ENCODE results near the gene INHBE.
"Not testable (repeated sequence)": the region's sequence is repeated elsewhere in the genome, so short reads cannot be mapped to it uniquely, and the experiment has no call there.

Gene INHBE

GRCh38 chr12:57476993-57477709 is 22.0 kb downstream of the INHBE start:
- DNase-seq: no peak

DNA sequence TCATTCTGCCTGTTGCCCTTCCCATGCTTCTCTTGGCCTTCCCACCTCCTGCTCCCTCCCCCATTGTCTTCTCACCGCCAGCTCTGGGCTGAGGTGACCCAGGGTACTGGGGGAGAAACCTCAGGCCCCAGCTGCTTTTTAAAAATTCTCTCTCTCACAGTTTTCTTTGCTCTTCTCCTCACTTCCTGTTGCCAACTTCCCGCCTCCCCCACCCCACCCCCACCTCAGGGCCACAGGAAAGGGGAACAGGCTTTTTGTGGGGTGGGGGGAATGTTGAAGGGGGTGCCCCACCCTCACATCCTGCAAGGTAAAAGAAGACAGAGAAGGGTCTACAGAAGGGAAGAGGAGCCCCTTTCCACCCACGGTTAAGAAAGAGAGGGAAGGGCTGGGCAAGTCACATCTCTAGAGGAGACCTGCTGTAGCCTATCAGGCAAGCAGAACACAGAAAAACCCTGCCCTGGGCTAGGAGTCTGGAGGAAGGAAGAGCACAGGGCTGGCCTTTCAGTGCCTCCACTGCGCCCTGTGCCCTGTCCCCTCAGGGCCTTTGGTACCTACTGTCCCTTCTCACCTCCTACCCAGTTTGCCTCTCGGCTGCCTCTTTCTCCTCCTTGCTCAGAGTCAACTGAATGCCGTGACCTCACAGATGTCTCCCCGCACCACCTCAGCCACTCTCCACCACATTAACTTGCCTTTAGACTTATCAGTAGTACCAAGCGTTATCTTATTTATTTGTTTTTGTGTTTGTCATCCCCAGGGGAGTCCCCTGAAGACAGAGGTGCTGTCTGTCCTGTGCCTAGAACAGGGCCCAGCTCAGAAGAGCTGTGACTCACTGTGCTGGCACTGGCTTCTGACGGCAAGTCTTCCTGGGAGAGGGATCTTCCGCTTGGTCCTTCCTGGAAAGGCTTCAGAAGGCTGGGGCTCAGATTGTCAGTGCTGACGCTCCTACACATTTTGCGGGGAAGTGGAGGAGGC is 22.9 kb downstream of the INHBE start:
- DNase-seq: peak; percentile 84

DNA sequence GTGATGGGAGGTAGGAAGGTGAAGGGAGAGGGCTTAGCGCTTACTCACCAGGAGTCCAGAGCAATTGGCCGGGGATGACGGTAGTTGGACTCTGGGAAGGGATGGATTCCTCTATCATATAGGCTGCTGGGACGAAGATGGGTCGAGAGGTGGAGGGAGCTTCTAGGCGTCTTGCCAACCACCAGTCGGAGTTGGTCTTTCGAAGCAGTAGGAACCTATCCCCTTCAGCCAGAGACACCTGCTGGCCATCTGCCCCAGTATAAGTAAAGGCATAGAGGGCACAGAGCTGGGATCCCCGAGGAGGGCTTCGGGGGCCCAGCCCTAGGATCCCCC is 23.9 kb downstream of the INHBE start:
- no peak for DNase-seq

DNA sequence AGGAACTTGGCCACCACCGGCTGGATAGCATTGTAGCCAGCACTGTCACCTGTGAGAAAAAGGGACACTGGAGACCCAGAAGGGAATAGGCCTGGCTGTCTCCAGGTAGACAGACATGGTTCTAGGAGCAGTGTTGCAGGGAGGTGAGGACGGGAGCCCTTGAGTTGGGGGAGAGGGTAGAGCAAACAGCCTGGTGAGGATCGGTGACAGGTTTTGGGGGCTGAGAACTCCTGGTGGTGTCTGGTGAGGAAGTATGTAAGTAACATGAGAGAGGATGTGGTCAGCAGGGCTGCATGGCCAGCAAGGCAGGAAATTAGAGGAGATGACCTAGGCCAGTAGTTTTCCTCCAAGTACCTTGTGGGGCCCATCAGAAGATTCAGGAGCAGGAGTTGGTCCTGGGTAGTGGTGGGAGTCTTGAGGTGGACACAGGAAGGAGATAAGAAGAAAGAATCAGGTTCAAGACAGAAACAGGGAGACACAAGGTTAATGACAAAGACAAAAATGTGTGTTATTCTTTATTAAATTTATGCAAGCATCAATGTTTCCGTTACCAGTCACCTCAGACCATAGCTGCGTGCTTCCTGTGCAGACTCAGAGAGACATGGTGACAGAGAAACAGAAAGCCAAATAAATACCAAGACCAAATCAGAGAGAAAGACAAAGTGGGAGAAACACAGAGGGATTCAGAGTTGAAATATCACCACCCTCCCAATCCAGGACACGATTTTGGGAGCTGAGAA is 24.4 kb downstream of the INHBE start, which contains the start of gene ARHGAP9:
Gene ARHGAP9, minus strand, starts transcription at position 491 of the 740 bp plus-strand sequence. Its CDS starts 460 bp downstream, at position 31.
- peak; percentile 84 for DNase-seq

DNA sequence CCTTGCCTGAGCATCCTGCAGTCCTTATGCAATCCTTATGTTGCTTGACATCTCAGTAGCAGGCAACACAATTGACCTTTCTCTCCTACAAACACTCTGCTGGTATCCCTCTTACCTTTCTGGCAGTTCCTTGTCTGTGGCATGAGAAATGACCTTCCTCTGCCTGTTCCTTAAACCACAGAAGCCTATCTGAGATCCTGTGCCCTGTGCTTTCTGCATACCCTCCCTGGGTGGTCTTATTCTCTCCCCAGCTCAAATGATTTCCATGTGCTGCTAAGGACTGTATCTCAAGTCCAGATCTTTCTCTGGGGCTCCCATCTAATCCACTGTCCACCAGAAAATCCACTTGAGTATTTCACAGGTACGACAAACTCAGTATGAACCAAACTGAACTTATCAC is 26.6 kb downstream of the INHBE start:
- DNase-seq: no peak

DNA sequence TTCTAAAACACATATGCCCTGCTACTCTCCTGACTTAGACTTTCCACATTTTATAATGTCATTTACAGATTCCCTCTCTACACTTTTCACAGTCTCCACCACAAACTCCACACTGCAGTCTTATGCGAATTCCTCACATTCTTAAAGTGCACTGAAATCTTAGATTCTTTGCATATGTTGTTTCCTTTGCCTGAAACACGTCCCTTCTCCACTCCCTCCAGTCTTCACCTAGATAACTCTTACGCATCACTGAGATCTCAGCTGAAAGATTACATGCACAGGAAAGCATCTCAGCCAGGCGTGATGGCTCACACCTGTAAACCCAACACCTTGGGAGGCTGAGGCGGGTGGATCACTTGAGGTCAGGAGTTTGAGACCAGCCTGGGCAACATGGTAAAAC is 28.4 kb downstream of the INHBE start:
- DNase-seq: no peak

- no peak for DNase-seq
Measured at GRCh38 chr12:57485695-57486094, 30.6 kb downstream of the INHBE start.

GRCh38 chr12:57487055-57487596 is 32.0 kb downstream of the INHBE start:
- DNase-seq: no peak

DNA sequence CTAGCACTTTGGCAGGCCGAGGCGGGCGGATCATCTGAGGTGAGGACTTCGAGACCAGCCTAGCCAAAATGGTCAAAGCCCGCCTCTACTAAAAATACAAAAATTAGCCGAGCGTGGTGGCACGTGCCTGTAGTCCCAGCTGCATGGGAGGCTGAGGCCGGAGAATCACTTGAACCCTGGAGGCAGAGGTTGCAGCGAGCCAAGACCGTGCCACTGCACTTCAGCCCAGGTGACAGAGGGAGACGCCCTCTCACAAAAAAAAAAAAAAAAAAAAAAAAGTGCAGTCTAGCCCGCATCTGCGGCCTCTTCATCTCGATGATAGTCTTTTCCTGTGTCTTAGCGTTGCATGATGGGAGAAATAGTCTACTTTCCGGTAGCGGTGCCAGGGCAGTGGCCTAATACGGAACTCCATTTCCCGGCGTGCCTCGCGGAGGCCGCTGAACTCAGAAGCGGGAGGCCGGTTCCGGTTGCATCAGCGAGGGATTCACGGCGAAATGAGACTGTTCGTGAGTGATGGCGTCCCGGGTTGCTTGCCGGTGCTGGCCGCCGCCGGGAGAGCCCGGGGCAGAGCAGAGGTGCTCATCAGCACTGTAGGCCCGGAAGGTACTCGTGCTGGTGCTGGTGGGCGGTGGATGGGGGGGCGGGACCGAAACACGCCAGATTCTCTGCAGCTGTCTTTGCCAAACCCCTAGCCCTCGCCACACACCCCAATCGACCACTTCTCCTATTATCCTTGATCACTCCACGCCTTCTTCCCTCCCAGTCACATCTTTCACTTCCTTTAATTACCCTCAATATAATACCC is 32.7 kb downstream of the INHBE start, which contains the start of gene MARS1:
Gene MARS1, plus strand, starts transcription at position 472 of the 805 bp plus-strand sequence. Its CDS starts 23 bp downstream, at position 495.
- DNase-seq: peak; percentile 98

DNA sequence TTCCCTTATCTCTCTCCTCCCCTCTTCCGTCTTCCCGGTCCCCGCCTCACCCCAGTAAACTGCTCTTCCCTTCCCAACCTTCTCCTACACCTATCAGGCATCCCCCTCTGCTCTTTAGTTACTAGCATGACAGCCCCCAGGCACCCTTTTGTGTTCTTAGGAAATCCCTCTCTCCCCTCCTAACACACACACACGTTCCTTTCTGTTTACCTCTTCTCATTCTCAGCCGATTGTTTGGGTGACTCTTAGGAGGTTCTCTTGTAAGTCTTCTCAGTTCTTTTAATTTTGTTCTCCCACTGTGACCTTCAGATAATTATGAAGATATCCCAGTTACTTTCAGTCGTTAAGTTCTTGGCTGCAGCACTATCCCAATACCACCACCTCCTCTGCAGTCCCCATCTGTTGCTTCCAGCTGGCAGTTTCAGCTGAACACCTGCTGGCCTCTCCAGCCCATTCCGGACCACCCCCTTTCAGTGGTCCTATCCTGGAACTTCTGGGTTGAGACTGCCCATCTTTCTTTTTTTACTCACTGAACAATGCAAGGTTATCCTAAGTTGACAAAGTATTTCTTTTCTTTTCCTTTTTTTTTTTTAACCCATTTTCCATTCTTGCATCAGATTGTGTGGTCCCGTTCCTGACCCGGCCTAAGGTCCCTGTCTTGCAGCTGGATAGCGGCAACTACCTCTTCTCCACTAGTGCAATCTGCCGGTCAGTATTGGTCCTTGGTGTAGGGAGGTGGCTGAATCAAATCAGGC is 33.5 kb downstream of the INHBE start:
- DNase-seq: no peak

DNA sequence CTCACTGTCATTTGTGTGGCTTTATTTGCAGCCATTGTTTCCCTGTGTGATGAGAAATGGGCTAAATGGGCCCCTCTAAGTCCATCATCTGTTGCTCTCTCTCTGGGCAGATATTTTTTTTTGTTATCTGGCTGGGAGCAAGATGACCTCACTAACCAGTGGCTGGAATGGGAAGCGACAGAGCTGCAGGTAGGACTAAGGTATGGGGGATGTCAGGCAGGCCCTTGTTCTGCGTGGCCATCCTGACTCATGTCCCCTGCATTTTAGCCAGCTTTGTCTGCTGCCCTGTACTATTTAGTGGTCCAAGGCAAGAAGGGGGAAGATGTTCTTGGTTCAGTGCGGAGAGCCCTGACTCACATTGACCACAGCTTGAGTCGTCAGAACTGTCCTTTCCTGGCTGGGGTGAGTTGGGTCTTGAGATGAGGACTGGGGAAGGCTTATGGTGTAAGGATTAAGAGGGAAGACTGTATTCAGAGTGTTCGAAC is 34.1 kb downstream of the INHBE start:
- no peak for DNase-seq

DNA sequence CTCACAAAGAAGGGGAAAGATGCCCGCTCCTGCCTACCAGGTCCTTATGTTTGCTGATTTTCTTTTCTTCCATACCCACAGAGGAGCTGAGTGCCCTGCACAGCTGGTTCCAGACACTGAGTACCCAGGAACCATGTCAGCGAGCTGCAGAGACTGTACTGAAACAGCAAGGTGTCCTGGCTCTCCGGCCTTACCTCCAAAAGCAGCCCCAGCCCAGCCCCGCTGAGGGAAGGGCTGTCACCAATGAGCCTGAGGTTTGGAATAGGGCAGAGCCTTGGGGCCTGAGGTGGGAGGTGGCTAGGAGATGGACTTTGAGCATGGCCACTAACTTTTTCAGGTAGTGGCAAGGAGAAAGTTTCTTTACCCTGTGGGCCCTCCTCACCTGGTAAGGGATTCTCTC is 35.0 kb downstream of the INHBE start:
- no peak for DNase-seq

DNA sequence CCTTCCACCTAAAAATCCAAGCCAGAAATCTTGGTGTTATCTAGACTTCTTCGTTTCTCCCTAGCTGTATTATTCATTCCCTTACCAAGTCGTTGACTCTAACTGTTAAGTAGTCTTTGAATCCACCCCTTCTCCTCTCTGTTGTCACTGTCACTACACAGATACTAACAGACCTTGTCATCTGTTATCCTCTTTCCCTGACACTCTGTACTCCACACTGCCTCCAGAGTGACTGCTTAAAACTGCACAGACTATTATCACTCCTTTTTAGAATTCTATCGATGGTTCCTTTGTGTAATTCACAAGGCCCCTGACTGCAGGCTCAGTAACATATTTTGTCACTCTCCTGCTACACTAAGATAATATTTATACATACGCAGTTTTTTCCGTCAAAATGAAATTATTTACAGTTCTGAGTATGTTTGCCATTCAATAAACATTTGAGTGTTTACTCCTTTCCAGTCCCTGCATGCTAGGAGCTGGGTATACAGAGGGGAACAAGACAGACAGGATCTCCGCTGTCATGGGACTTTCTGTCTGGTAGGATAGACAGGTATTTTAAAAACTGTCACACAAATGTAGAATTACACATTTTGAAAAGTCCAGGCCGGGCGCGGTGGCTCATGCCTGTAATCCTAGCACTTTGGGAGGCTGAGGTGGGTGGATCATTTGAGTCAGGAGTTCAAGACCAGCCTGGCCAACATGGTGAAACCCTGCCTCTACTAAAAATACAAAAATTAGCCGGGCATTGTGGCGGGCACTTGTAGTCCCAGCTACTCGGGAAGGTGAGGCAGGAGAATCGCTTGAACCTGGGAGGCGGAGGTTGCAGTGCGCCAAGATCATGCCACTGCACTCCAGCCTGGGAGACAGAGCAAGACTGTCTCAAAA is 36.5 kb downstream of the INHBE start:
- DNase-seq: no peak

GRCh38 chr12:57495051-57495701 is 40.1 kb downstream of the INHBE start:
- not testable (repeated sequence) for DNase-seq

DNA sequence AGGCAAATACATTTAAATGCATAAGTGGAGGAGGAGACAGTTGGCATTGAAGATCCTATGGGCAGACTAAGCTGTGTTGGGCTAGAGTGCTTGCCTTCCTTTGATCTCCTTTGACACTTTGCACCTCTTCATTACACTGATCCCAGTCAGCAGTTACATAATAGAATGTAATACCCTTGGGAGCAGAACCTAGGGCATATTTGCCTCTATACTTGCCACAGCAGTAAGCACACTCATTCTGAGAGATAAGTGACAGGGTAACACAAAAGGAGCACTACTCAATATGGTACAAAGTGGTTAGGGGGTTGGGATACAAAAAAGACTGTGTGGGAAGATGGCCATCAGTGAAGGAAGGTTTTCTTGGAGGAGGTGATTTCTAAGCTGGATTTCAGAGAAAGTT is 41.7 kb downstream of the INHBE start:
- no peak for DNase-seq

GRCh38 chr12:57497223-57498131 is 42.4 kb downstream of the INHBE start:
- no peak for DNase-seq

DNA sequence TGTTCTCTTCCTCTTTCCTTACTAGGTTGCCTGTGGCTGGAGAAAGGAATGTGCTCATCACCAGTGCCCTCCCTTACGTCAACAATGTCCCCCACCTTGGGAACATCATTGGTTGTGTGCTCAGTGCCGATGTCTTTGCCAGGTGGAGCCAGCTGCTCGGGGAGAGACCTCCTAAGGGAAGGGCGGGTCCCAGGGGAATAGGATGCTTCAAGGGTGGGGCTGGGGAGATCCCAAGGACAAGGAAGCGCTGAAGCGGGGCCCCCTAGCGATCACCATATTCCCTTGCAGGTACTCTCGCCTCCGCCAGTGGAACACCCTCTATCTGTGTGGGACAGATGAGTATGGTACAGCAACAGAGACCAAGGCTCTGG is 43.0 kb downstream of the INHBE start:
- DNase-seq: no peak

DNA sequence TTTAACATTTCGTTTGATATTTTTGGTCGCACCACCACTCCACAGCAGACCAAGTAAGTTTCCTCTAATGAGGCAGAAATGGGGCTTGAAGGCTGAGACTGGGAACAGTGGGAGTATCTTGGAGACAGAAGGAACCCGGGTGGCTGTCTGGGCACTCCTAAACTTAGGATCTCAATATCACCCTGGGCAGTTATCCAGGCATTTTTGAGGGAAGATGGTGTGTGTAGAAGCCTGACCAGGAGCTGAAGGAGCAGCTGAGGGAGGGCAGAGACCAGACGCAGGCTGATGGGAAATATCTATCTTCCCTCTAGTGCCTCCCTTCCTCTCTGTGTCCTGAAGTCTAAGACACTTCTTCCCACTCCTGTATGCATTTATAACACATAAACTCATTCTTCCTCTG is 43.5 kb downstream of the INHBE start:
- DNase-seq: no peak
